Esophagus mucosa (tissue), 1 donor: ENCODE results near the gene ENTPD6. TPM values are rescaled to one million over a fixed set of nuclear protein-coding genes. Genes with fewer than 3 reads are reported as not detected.
"Not testable (repeated sequence)": the region's sequence is repeated elsewhere in the genome, so short reads cannot be mapped to it uniquely, and the experiment has no call there.

Source experiments
- ATAC-seq: fragments of 200-7000 bp; cut with Tn5 transposase; one replicate; pipeline ENCODE4 v1.9.1; 2020
- total RNA-seq: library from RNA; stranded (reverse); gene quantifications from one replicate; pipeline ENCODE4 v1.2.4, GENCODE V29; 2023
- donor health status: DM: yes; HTN: yes; CAD: no.

Gene ENTPD6
- total RNA-seq: 27.3 TPM

GRCh38 chr20:25195014-25195961 is at the start of gene ENTPD6:
TSS of gene ENTPD6 (plus strand) at chr20:25195712. CDS start at chr20:25206537, 10,825 bp downstream.
- peak; percentile 94 for ATAC-seq

- ATAC-seq: no peak
Measured at GRCh38 chr20:25146976-25147375, 48.5 kb upstream of the ENTPD6 start.

- no peak for ATAC-seq
Measured at GRCh38 chr20:25147716-25148115, 47.8 kb upstream of the ENTPD6 start.

GRCh38 chr20:25148181-25148981 is 47.1 kb upstream of the ENTPD6 start:
- ATAC-seq: peak; percentile 55

- ATAC-seq: no peak
Measured at GRCh38 chr20:25148982-25149846, 46.3 kb upstream of the ENTPD6 start.

GRCh38 chr20:25150016-25150415 is 45.5 kb upstream of the ENTPD6 start:
- no peak for ATAC-seq

DNA sequence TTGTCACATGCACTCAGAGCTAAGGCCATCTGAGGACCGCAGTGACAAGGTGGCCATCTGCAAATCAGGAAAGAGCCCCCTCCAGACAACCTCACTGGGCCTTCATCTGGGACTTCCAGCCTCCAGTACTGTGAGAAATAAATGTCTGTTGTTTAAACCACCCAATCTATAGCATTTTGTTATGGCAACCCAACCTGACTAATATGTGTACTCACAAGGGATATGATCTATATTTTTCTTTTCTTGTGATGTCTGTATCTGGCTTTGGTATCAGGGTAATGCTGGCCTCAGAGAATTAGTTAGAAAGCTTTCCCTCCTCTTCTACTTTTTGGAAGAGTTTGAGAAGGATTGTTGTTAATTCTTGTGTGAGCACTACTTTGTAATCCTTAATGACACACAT is 37.5 kb upstream of the ENTPD6 start:
- ATAC-seq: no peak

- ATAC-seq: no peak
Measured at GRCh38 chr20:25160467-25160866, 35.0 kb upstream of the ENTPD6 start.

- ATAC-seq: no peak
Measured at GRCh38 chr20:25160897-25161296, 34.6 kb upstream of the ENTPD6 start.

DNA sequence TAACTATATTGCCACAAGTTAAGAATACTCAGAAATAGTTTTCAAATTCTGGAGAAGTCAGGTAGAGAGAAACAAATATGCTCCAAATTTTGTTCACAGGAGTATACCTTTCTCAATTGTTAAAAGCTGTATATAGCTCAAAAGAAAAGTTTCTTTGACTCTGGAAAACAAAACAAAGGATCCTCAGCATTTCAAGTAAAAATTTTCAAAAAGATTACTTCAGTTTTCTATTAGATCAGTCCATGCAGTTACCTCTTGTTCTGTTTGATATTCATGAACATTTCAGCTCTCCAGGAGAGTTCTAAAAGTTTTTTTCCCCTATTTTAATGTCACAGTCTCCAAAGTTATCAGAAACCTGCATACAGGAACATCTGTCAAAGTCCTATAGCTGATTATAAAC is 30.4 kb upstream of the ENTPD6 start:
- no peak for ATAC-seq

- ATAC-seq: not testable (repeated sequence)
Measured at GRCh38 chr20:25166105-25166782, 29.3 kb upstream of the ENTPD6 start.

GRCh38 chr20:25173321-25173720 is 22.2 kb upstream of the ENTPD6 start:
- no peak for ATAC-seq

- peak; percentile 73 for ATAC-seq
Measured at GRCh38 chr20:25173886-25174308, 21.6 kb upstream of the ENTPD6 start.

DNA sequence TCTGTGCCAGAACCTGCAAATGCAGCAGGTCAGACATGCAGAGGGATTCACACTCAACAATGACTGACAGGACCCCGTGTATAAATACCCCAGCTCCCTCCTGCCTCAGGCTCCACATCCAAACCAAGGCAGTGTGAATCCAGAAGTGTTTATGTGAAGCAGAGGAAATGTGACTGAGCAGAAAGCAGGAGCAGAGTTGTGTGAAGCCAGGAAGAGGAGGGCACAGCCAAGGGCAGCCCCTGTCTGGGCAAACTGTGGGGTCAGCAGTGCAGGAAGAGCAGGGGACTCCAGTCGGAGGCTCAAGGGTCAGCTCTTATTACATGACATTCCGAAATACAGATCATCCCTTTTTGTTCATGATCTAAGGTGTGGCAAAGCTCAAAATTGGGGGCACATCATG is 19.3 kb upstream of the ENTPD6 start:
- no peak for ATAC-seq

DNA sequence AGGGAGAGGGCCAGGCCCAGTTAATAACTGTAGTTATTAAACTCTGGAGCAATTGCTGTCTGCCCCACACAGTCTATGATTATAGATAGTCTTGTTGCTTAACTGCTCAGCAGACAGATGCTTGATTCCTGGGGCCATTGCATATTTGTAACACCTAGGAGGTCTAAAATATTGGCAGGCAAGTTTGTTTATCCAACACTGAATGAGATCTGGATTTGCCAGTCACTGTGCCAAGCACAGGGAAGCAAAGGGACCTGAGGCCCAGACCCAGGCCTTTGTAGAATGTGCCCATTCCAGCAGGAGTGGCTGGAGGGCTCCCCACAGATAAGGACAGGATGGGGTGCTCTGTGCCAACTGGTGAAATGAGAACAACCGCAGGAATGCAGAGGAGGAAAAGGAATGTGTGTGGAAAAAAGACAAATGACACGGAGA is 17.6 kb upstream of the ENTPD6 start:
- no peak for ATAC-seq

DNA sequence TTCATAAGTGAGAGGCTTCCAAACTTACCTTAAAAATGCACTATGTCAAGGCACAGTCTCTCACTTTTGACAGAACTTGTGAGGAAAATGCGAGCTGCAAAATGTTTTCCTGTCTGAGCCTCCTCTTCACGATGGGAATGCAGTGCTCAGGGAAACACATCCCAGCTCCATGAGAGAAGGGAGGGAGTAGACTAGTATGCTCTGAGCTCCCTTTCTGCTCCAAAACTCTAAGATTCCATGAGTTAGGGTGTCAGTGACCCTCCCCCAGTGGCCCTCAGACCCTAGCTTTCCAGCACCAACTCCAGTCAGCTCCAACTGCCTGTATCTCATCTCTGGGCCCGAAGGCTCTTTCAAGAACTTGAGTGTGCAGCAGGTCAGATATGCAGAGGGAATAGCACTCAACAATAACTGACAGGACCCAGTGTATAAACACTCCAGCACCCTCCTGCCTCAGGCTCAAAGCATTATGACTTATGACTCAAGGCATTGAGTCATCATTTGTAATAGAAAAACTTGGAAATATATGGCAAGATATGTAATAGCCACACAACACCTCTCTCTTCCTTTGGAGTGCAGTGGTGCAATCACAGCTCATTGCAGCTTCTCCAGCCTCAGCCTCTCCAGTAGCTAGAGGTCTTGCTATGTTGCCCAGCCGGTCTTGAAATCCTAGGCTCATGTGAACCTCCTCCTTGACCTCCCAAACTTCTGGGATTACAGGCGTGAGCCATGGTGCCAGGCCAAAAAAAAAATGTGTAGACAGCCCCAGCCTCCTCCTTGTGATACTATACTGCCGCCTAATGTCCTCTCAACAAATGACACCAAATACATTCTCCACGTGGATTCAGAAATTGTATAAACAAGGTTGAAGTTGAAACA is 16.7 kb upstream of the ENTPD6 start:
- ATAC-seq: peak; percentile 99

- no peak for ATAC-seq
Measured at GRCh38 chr20:25179439-25180089, 15.9 kb upstream of the ENTPD6 start.

DNA sequence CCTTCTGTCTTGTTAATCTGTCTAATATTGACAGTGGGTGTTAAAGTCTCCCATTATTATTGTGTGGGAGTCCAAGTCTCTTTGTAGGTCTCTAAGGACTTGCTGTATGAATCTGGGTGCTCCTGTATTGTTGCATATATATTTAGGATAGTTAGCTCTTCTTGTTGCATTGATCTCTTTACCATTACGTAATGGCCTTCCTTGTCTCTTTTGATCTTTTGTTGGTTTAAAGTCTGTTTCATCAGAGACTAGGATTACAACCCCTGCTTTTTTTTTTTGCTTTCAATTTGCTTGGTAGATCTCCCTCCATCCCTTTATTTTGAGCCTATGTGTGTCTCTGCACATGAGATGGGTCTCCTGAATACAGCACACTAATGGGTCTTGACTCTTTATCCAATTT is 11.1 kb upstream of the ENTPD6 start:
- ATAC-seq: not testable (repeated sequence)

GRCh38 chr20:25187220-25187619 is 8.3 kb upstream of the ENTPD6 start:
- ATAC-seq: no peak

GRCh38 chr20:25187635-25188034 is 7.9 kb upstream of the ENTPD6 start:
- ATAC-seq: no peak
